Right lobe of liver (tissue), 6 donors: ENCODE data around the gene ZC3H12C. TPM values are rescaled to one million over a fixed set of nuclear protein-coding genes. Genes with fewer than 3 reads are reported as not detected.
A peak's percentile ranks its signal among the peaks of the same experiment; 100 is the strongest.

Experiments used
- ATAC-seq, 4 donors: fragments of 200-7000 bp; cut with Tn5 transposase; one replicate each; pipeline ENCODE4 v1.9.1; 2020; ENCODE audit warnings: mild to moderate bottlenecking in 4 of 4, moderate library complexity in 4 of 4
- DNase-seq, 3 donors: peaks; one replicate each; pipeline ENCODE4 v3.0.0-alpha.2; 2020
- H3K27ac ChIP-seq, 3 donors: fragments of 200-600 bp; one replicate each; pipeline ENCODE4 v1.8.0; 2022
- H3K27me3 ChIP-seq, 2 donors: fragments of 200-600 bp; one replicate each; pipeline ENCODE4 v1.8.0; 2022
- H3K36me3 ChIP-seq, 4 donors: fragments of 200-600 bp; sonication (generic) in 1 of 4; one replicate each; pipeline versions ENCODE4 v1.5.1 to v1.8.0; 2017 to 2022; ENCODE audit warnings: control low read depth in 1 of 4
- H3K4me1 ChIP-seq, 4 donors: fragments of 200-600 bp; sonication (generic) in 1 of 4; one replicate each; pipeline versions ENCODE4 v1.5.1 to v1.8.0; 2017 to 2022; ENCODE audit warnings: control low read depth in 1 of 4
- H3K4me3 ChIP-seq, 3 donors: fragments of 200-600 bp; one replicate each; pipeline ENCODE4 v1.8.0; 2022
- H3K9me3 ChIP-seq, 4 donors: fragments of 200-600 bp; sonication (generic) in 1 of 4; one replicate each; pipeline versions ENCODE4 v1.5.1 to v1.8.0; 2017 to 2022; ENCODE audit warnings: control low read depth in 1 of 4
- CTCF ChIP-seq, 4 donors: fragments of 200-600 bp in 3 of 4; fragments of 450-650 bp in 1 of 4; IDR thresholded peaks; one replicate each; pipeline versions ENCODE4 v1.5.1 to v1.8.0; 2016 to 2022; ENCODE audit warnings: antibody characterized with exemption in 4 of 4, mild to moderate bottlenecking in 2 of 4
- POLR2A ChIP-seq: fragments of 450-650 bp; IDR thresholded peaks from one replicate; pipeline ENCODE4 v1.6.1; 2017; ENCODE audit warnings: antibody characterized with exemption, mild to moderate bottlenecking
- WGBS: methylation state at CpG from one replicate; pipeline ENCODE4 v1.1.6; 2018; ENCODE audit warnings: low coverage, low lambda C conversion rate; ENCODE audit not compliant: insufficient coverage; ENCODE audit errors: missing lambda C conversion rate; 5-methylcytosine and 5-hydroxymethylcytosine counted together
- intact Hi-C, 2 donors: fragments of 100-400 bp; cut with DNase I; formaldehyde crosslinking; loops; one replicate each; pipeline versions ENCODE4 v1.11.2 to v1.14.1; 2022
- total RNA-seq, 6 experiments: library from RNA; depleted of rRNA in 2 of 6; stranded (reverse); fragments of >200 nt in 2 of 6; fragmentation: NEBNext Ultra II Directional in 3 of 6; extraction: Animal tissue kit (Norgen Biotek cat#: 25700) in 3 of 6; gene quantifications; one replicate each; pipeline versions ENCODE4 v1.1.0 to v1.2.4, GENCODE V29; 2016 to 2023
- donor health status: DM: no; HTN: yes; CAD: no.
- donor health status: DM: no; HTN: no; CAD: no.
- donor health status: DM: no; HTN: no; CAD: no.
- donor health status: DM: no; HTN: yes; CAD: no.
- donor health status: DM: no; HTN: yes; CAD: no.

The ZC3H12C gene
- total RNA-seq, 6 experiments from 2014 or later, result 4.0 to 7.9 (median 4.8) TPM

GRCh38 chr11:110070176-110070575 is 23.0 kb upstream of the ZC3H12C start:
- Histone ChIP-seq H3K9me3 (no peaks in the 10 kb centered on the region), H3K4me1 (no peaks in the 10 kb centered on the region), H3K27ac (peak overlapping the region in 1 of 3 donors; percentile 25), H3K4me3 (no peak overlapping the region), H3K36me3 (no peaks in the 10 kb centered on the region), H3K27me3 (no peaks in the 10 kb centered on the region)
- ATAC-seq (no peak), DNase-seq (no peak)
- intact Hi-C loops, result no loop called here
- TF ChIP-seq POLR2A, result no peak
- TF ChIP-seq CTCF (IDR thresholded peaks at IDR 0.05), result no peak
- WGBS, result 89% methylated on average over 3 of the region's 3 CpGs

- ATAC-seq, result no peak
These were observed 22.0 kb upstream of the ZC3H12C start for GRCh38 chr11:110071197-110071596.

GRCh38 chr11:110072930-110073329 is 20.3 kb upstream of the ZC3H12C start:
- H3K27ac ChIP-seq, result no peak overlapping the region
- intact Hi-C loops, result no loop called here

More at GRCh38 chr11:110071197-110071596, 22.0 kb upstream of the ZC3H12C start:
- intact Hi-C loops, result no loop called here
- Histone ChIP-seq H3K4me3 (no peak overlapping the region), H3K27me3 (no peaks in the 10 kb centered on the region), H3K27ac (no peak overlapping the region), H3K9me3 (no peaks in the 10 kb centered on the region), H3K4me1 (no peaks in the 10 kb centered on the region), H3K36me3 (no peaks in the 10 kb centered on the region)
- no peak for DNase-seq
- WGBS, result 55% methylated on average over 2 of the region's 2 CpGs
- TF ChIP-seq POLR2A (no peak), CTCF (IDR thresholded peaks at IDR 0.05) (no peak)

GRCh38 chr11:110074499-110074898 is 18.7 kb upstream of the ZC3H12C start:
- ATAC-seq, result no peak

More at GRCh38 chr11:110072930-110073329, 20.3 kb upstream of the ZC3H12C start:
- Histone ChIP-seq H3K4me1 (no peaks in the 10 kb centered on the region), H3K36me3 (no peaks in the 10 kb centered on the region), H3K4me3 (no peak overlapping the region), H3K27me3 (no peaks in the 10 kb centered on the region), H3K9me3 (no peaks in the 10 kb centered on the region)
- ATAC-seq (no peak), DNase-seq (no peak)
- TF ChIP-seq POLR2A, result no peak

More at GRCh38 chr11:110074499-110074898, 18.7 kb upstream of the ZC3H12C start:
- TF ChIP-seq POLR2A (no peak), CTCF (IDR thresholded peaks at IDR 0.05) (no peak)
- Histone ChIP-seq H3K9me3 (no peaks in the 10 kb centered on the region), H3K4me1 (no peaks in the 10 kb centered on the region), H3K4me3 (no peak overlapping the region), H3K27me3 (no peaks in the 10 kb centered on the region), H3K36me3 (no peaks in the 10 kb centered on the region), H3K27ac (no peak overlapping the region)
- intact Hi-C loops, result no loop called here
- 86% methylated on average over 6 of the region's 7 CpGs for WGBS
- no peak for DNase-seq
